KMS-11 (cell line): ENCODE data around the gene PABPC3.

Experiments used
- H2AFZ ChIP-seq: fragments of 200-600 bp; sonication (generic); 2 replicates; pipeline ENCODE4 v1.6.1; 2016; ENCODE audit warnings: antibody characterized with exemption, mixed run types, low read depth
- H3K27ac ChIP-seq: fragments of 200-600 bp; sonication (generic); 2 replicates; pipeline ENCODE4 v1.6.1; 2016; ENCODE audit warnings: mild to moderate bottlenecking, mixed run types
- H3K27me3 ChIP-seq: fragments of 200-600 bp; sonication (generic); 2 replicates; pipeline ENCODE4 v1.6.1; 2017; ENCODE audit warnings: mild to moderate bottlenecking, low read depth, mixed run types, moderate library complexity; ENCODE audit not compliant: insufficient read depth
- H3K36me3 ChIP-seq: fragments of 200-600 bp; sonication (generic); 2 replicates; pipeline ENCODE4 v1.6.1; 2017; ENCODE audit warnings: mild to moderate bottlenecking, mixed run types; ENCODE audit not compliant: insufficient read depth
- H3K4me1 ChIP-seq: fragments of 200-600 bp; sonication (generic); 2 replicates; pipeline ENCODE4 v1.6.1; 2016; ENCODE audit warnings: mild to moderate bottlenecking, low read depth, mixed run types; ENCODE audit not compliant: poor library complexity, severe bottlenecking
- H3K4me2 ChIP-seq: fragments of 200-600 bp; sonication (generic); 2 replicates; pipeline ENCODE4 v1.7.0; 2016; ENCODE audit warnings: mild to moderate bottlenecking, mixed run types
- H3K4me3 ChIP-seq: fragments of 200-600 bp; sonication (generic); IDR thresholded peaks from 2 replicates; pipeline ENCODE4 v1.6.1; 2017; ENCODE audit warnings: low read depth, low read length, mixed read lengths; ENCODE audit not compliant: insufficient read depth
- H3K79me2 ChIP-seq: fragments of 200-600 bp; sonication (generic); 2 replicates; pipeline ENCODE4 v1.6.1; 2016; ENCODE audit warnings: low read depth, mixed run types; ENCODE audit not compliant: insufficient read depth
- H3K9ac ChIP-seq: fragments of 200-600 bp; sonication (generic); 2 replicates; pipeline ENCODE4 v1.6.1; 2016; ENCODE audit warnings: mild to moderate bottlenecking, mixed run types
- H4K20me1 ChIP-seq: fragments of 200-600 bp; sonication (generic); 2 replicates; pipeline ENCODE4 v1.6.1; 2016; ENCODE audit warnings: mild to moderate bottlenecking, mixed run types; ENCODE audit not compliant: insufficient read depth
- TF ChIP-seq, protein P1 (sequence below): fragments of 200-600 bp; sonication (generic); conservative IDR thresholded peaks from 2 replicates; pipeline ENCODE4 v1.6.1; 2017; ENCODE audit warnings: low read depth, mild to moderate bottlenecking, antibody characterized with exemption, low read length, moderate library complexity, mixed read lengths

Gene PABPC3

DNA sequence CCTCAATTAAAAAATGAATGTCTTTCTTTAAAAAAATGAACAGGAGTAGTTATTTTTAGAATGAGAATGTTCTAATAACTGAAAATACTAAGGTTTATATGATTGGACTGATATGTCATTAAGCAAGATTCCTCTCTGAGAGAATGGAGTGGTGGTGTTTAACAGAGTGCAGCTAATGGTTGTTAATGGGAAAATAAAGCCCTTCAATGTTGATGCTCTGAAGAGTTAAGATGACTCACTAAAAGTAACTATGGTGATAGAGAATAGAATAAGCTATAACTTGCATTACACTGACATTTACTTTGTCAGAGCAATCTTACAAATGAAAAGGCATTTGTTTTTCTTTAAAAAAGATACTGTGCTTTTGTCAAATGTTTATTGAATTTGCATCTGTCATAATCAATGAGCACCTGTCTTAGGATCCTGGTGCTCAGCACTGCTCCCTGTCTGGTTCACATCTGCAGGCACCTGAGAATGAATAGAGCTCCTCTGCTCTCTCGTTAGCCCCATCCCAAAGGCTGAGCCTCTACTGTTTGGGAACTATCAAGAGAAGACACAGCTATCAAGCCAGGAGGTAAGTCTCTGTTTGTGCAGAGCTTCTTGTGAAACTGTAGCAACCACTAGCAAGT, 15.1 kb downstream of the PABPC3 start:
- Histone ChIP-seq H3K4me3 (no peak overlapping the region), H3K79me2 (no peaks in the 10 kb centered on the region), H3K27me3 (no peaks in the 10 kb centered on the region), H2AFZ (no peak overlapping the region), H3K4me1 (peaks cover 13% of the 10 kb centered on the region), H3K36me3 (no peaks in the 10 kb centered on the region), H3K9ac (no peak overlapping the region), H4K20me1 (no peaks in the 10 kb centered on the region), H3K4me2 (no peak overlapping the region), H3K27ac (no peak overlapping the region)
- TF ChIP-seq, protein P1, sequence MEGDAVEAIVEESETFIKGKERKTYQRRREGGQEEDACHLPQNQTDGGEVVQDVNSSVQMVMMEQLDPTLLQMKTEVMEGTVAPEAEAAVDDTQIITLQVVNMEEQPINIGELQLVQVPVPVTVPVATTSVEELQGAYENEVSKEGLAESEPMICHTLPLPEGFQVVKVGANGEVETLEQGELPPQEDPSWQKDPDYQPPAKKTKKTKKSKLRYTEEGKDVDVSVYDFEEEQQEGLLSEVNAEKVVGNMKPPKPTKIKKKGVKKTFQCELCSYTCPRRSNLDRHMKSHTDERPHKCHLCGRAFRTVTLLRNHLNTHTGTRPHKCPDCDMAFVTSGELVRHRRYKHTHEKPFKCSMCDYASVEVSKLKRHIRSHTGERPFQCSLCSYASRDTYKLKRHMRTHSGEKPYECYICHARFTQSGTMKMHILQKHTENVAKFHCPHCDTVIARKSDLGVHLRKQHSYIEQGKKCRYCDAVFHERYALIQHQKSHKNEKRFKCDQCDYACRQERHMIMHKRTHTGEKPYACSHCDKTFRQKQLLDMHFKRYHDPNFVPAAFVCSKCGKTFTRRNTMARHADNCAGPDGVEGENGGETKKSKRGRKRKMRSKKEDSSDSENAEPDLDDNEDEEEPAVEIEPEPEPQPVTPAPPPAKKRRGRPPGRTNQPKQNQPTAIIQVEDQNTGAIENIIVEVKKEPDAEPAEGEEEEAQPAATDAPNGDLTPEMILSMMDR: no peak

DNA sequence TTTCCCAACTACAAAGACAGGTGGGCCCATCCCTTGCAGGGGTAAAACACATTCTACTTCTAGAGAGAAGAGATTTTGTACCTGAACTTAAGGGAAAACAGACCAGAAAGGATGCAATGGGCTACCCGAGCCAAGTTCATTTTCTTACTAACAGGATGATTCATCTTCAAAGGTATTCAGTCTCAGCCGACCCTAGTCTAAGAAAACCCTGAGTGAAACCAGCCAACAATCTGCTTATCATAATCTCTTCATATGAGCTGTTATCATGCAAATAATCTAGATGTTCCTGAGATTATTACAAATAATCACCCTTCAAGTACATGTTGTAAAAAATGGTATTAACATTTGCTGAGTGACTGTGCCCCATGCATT, 15.6 kb downstream of the PABPC3 start:
- Histone ChIP-seq H2AFZ (no peak overlapping the region), H3K79me2 (no peaks in the 10 kb centered on the region)
- TF ChIP-seq, protein P1: no peak

DNA sequence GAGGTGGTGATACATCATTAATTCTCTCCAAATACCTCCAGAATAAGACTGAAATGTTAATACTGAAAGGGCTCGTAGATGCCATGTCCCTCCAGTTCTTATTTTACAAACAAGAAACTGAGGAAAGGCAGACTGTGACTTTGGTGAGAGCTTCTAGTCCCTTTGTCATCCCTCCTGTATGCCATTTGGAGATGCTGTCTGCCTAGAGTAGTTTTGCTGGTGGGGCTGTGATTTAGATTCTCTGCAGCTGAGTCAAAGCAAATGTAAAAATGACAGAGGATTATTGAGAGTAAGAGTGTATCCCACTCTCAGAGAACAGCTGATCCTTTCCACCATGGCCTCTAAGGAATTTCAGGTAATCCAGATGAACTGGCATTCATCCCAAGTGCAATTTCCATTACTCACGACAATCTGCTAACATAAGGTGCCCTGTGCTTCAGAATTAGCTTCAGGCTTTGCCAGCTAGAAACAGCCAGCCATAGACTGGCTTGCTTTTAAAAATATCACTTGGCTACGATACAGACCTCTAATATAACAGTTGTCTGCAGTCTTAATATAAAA, 16.8 kb downstream of the PABPC3 start:
- Histone ChIP-seq H3K9ac (no peak overlapping the region), H3K4me2 (no peak overlapping the region), H3K36me3 (no peaks in the 10 kb centered on the region), H3K79me2 (no peaks in the 10 kb centered on the region), H4K20me1 (no peaks in the 10 kb centered on the region), H3K27ac (no peak overlapping the region), H2AFZ (no peak overlapping the region), H3K27me3 (no peaks in the 10 kb centered on the region), H3K4me3 (no peak overlapping the region), H3K4me1 (peaks cover 28% of the 10 kb centered on the region)
- TF ChIP-seq, protein P1: no peak

More for the DNA sequence above, 15.6 kb downstream of the PABPC3 start:
- Histone ChIP-seq H3K36me3 (no peaks in the 10 kb centered on the region), H4K20me1 (no peaks in the 10 kb centered on the region), H3K4me2 (no peak overlapping the region), H3K4me3 (no peak overlapping the region), H3K9ac (no peak overlapping the region), H3K27ac (no peak overlapping the region), H3K27me3 (no peaks in the 10 kb centered on the region), H3K4me1 (peaks cover 16% of the 10 kb centered on the region)

DNA sequence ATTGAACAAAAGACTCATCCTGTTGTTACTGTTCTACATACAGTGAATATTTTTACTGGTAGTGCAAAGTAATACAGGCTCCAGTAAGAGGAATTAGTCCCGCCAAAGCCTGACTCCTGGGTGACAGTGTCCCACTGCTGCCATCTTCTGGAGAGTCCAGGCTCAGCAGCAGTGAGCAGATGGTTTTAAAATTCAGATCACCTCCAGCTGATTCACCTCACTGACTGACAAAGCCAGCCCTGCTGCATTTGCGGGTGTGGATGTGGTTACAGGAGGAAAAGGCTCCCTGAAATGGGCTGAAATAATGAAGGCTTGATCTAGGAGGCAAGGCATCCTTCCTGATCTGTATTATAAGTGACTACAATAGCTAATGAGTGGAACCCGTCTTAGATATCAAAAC, 18.3 kb downstream of the PABPC3 start:
- Histone ChIP-seq H3K27ac (no peak overlapping the region), H3K79me2 (no peaks in the 10 kb centered on the region), H3K9ac (no peak overlapping the region), H3K4me1 (peaks cover 38% of the 10 kb centered on the region), H3K36me3 (no peaks in the 10 kb centered on the region), H4K20me1 (no peaks in the 10 kb centered on the region), H2AFZ (peak overlapping the region; percentile 47; the same call in 1 of the 2 replicates), H3K4me3 (no peak overlapping the region), H3K4me2 (no peak overlapping the region), H3K27me3 (no peaks in the 10 kb centered on the region)
- TF ChIP-seq, protein P1: peak; percentile 73
